ENCODE data around the gene MGRN1.

MGRN1 gene

DNA sequence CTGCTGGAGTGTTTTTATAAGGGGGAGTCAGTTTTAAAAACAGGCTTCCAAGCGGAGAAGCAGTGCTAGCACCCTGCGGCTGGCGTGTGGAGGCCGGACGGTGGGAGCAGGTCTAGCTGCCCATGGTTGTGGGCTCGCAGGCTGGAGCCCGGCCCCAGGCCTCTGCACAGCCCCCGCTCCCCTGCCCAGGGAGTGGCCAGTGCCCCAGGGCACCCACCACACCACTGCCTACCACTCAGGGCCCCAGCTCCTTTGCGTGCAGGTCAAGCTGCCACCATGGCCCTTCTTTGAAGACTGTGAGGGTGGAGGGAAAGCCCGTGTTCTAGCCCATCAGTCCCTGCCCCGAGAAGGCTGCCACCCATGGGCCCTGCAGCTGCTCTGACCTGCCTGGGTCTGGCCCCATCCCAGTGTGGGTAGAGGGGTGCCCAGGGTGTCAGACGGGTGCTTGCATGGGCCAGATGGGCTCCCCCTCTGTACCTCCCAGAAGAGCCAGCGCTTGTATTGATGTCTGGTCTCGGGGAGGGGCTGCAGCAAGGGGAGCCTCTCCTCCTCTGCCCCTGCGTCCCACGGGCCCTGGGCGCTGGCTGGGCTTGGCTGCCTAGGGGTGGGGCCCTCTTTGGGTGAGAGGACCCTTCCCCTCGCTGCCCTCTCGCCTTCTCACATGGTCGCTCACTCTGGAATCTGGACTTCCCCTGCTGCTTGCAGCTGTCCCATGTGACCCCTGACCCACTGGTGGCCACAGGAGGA, 67.2 kb downstream of the MGRN1 start:
- Mint-ChIP-seq H3K9me3 (no peaks in the 10 kb centered on the region), H3K4me3 (peak overlapping the region; percentile 18), H3K36me3 (peaks cover 10% of the 10 kb centered on the region), H3K27me3 (no peaks in the 10 kb centered on the region), H3K4me1 (peaks cover 16% of the 10 kb centered on the region), H3K27ac (no peak overlapping the region)
- CTCF ChIA-PET, result interaction anchor here (0.7 to 2.7 kb wide), 3 partner anchors 9 to 41 kb away, joined by 4 to 9 read pairs (median 5); no protein-coding TSS in a partner anchor
- DNase-seq, result peak; percentile 22

DNA sequence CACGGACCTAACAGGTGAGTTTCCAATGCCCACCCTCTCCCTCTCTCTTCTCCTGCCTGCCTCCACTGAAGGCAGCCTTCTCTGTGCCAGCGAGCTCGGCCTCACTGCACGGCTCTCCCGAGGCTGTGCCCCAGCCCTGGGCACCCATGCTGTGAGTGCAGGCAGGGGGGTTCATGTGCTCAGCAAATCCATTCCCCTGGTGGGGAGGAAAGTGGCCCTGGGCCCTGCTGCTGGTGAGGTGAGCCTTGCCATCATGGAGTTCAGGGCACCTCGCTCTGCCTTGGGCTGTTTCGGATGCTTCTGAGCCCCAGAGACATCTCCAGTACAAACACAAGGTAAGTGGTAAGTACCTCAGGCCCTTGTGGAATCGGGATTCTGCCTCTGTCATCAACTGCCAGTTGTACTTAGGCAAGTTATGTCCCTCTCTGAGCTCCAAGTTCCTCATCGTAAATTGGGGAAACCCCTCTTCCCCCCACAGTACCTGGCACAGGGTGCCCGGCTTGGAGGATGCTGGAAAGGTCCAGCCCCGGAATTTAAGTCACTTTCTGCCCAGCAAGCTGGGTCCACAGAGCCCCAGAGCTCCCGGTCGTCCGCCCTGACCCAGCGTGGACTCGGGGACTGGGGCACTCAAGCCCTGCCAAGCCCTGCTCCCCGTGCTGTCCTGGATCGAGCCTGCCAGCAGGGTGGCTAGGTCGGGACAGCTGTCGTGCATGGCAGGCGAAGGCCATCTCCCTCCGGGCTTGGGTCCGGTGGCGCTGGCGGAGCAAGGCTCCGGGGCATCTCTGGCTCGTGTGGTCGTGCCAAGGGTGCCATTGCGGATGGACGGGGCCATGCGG, 68.1 kb downstream of the MGRN1 start:
- H3K36me3 Mint-ChIP-seq, result peaks cover 9% of the 10 kb centered on the region
- H3K4me3 Mint-ChIP-seq, result peak overlapping the region; percentile 81
- H3K9me3 Mint-ChIP-seq, result no peaks in the 10 kb centered on the region
- no peak for DNase-seq
- CTCF ChIA-PET, result interaction anchor here (0.7 to 2.7 kb wide), 2 partner anchors 10 to 32 kb away, joined by 5 to 9 read pairs; no protein-coding TSS in a partner anchor
- no peaks in the 10 kb centered on the region for H3K27me3 Mint-ChIP-seq
- peaks cover 16% of the 10 kb centered on the region for H3K4me1 Mint-ChIP-seq
- H3K27ac Mint-ChIP-seq, result peak overlapping the region; percentile 88

DNA sequence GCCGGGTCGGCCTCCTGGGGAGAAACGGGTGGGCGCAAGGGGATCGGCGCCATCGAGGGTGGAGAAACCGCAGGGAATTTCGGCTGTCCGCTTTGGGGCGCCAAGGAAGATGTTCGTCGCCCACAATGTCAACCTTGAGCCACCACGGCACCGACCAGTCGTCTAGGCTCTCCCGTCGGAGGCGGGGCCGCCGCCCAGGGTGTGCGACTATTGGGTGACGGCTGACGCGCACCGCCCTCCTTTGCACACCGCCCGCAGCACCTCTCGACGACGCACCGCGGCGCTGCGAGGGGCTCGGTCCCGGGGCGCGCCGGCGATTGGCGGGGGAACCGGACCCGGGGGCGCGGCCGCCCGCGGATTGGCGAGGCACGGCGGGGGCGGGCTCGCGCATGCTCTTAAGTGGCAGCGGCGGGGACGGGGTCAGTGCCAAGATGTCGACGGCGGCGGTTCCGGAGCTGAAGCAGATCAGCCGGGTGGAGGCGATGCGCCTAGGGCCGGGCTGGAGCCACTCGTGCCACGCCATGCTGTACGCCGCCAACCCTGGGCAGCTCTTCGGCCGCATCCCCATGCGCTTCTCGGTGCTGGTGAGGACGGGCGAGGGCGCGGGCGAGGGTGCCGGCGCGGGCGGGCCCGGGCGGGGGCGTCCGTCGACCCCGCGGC, 68.8 kb downstream of the MGRN1 start, which contains the start of gene NUDT16L1:
Gene NUDT16L1 (plus strand): TSS at position 267 of the 660 bp plus-strand sequence. CDS start 165 bp downstream, at position 432.
- H3K27ac Mint-ChIP-seq, result peak within 1 kb of the TSS; percentile 88
- H3K4me3 Mint-ChIP-seq, result peak within 1 kb of the TSS; percentile 81
- peak; percentile 97 for DNase-seq
- H3K4me1 Mint-ChIP-seq, result peaks cover 16% of the 10 kb centered on the region
- CTCF ChIA-PET, result interaction anchor here (0.8 to 2.7 kb wide), 3 partner anchors 11 to 35 kb away, joined by 3 to 9 read pairs (median 3); no protein-coding TSS in a partner anchor
- H3K36me3 Mint-ChIP-seq, result peaks cover 7% of the 10 kb centered on the region
- no peaks in the 10 kb centered on the region for H3K27me3 Mint-ChIP-seq
- no peaks in the 10 kb centered on the region for H3K9me3 Mint-ChIP-seq

DNA sequence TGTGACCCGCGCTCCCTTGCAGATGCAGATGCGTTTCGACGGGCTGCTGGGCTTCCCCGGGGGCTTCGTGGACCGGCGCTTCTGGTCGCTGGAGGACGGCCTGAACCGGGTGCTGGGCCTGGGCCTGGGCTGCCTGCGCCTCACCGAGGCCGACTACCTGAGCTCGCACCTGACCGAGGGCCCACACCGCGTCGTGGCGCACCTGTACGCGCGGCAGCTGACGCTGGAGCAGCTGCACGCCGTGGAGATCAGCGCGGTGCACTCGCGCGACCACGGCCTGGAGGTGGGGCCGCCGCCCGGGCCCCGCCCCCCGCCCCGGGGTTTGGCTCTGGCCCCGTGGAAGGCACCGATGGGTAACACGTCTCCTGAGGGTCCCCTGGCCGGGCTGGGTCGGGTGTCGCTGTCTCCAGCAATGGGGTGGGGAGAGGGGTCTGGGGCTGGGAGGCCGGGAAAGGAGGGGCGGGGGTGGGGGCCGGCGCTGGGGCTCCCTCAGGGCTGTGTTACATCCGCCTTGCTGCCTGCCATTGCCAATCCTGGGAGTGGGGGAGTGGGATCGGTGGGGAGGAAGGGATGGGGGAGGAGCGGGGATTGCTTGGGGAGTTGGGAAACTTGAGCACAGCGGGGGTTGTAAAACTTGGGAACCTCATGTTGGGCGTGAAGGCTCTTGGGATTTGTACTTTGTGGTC, 69.5 kb downstream of the MGRN1 start:
- Mint-ChIP-seq H3K9me3 (no peaks in the 10 kb centered on the region), H3K36me3 (peaks cover 7% of the 10 kb centered on the region), H3K4me1 (peaks cover 16% of the 10 kb centered on the region), H3K4me3 (peak overlapping the region; percentile 81), H3K27me3 (no peaks in the 10 kb centered on the region), H3K27ac (peak overlapping the region; percentile 78)
- peak; percentile 68 for DNase-seq
- CTCF ChIA-PET, result interaction anchor here (0.8 to 2.7 kb wide), 3 partner anchors 11 to 36 kb away, joined by 3 to 9 read pairs (median 3); no protein-coding TSS in a partner anchor

DNA sequence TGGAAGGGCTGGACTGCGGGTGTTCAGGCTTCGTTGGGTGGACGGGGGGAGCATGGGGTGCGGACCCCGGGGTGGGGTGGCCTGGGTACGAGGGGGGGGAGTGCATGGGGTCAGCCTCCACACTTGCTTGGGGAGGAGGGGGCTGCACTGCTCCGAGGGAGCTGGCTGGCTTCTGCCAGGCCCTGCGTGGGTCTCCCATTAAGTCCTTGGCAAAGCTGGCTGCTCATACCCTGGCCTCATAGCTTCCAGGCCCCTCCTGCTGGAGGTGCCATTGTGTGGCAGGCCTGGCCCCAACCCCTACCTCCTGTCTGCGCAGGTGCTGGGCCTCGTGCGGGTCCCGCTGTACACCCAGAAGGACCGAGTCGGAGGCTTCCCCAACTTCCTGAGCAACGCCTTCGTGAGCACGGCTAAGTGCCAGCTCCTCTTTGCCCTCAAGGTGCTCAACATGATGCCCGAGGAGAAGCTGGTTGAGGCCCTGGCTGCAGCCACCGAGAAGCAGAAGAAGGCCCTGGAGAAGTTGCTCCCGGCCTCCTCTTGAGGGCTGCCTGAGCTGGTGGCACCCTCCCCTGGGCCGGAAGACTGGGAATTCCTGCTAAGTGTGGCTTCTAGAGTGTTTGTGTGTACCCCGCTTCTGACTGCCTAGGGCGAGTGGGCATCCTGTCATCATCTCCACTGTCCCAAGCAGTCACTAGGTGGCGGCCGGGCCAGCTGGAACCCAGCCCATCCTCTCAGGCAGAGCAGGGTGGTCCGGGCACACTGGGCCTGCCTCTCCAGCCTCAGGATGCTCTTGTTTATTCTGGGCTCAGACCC, 70.2 kb downstream of the MGRN1 start:
- CTCF ChIA-PET, result interaction anchor here (0.6 to 1.6 kb wide), 4 partner anchors 36 to 261 kb away, joined by 3 to 5 read pairs (median 4); partner anchors contain the start of genes ANKS3 and DNAAF8
- peak overlapping the region; percentile 49 for H3K27ac Mint-ChIP-seq

DNA sequence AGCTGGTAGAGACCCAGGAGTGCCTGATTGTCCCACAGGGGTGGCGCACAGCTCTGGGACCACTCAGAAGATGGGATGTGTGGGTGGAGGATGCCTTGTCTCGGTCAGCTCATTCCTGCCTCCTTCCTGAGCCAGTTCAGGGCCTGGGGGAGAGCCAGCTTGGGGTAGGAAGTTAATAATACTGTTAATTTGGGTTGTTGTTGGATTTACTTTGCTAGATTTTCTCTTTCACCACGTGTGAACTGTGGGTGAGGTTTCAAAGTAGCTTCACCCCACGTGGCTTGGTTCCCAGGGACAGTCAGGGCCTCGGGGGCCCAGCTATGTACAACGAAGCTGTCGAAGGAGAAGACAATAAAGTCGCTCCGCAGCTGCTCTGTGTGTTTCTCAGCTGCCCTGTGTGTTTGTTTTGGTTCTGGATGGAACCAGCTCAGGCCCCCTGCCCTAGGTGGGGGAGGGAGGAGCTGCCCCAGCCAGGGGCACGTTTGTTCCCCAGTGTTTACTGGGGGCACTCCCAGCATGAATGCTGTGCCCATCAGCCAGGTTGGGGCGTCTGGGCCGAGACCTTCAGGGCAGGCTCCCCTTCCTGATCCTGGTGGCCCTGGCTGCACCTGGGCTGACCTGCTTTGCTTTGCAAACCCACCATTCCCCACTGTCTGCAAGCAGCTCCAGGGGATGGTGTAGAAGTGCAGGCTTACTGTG, 71.0 kb downstream of the MGRN1 start:
- no peak for DNase-seq
- CTCF ChIA-PET, result interaction anchor here (0.6 to 1.6 kb wide), 5 partner anchors 28 to 260 kb away, joined by 3 to 5 read pairs (median 3); partner anchors contain the start of genes ANKS3 and DNAAF8
- Mint-ChIP-seq H3K9me3 (no peaks in the 10 kb centered on the region), H3K4me1 (peaks cover 30% of the 10 kb centered on the region), H3K36me3 (peaks cover 13% of the 10 kb centered on the region), H3K4me3 (peak overlapping the region; percentile 81), H3K27ac (no peak overlapping the region), H3K27me3 (no peaks in the 10 kb centered on the region)

More for the DNA sequence above, 70.2 kb downstream of the MGRN1 start:
- peak; percentile 21 for DNase-seq
- Mint-ChIP-seq H3K4me3 (peak overlapping the region; percentile 81), H3K27me3 (no peaks in the 10 kb centered on the region), H3K4me1 (peaks cover 22% of the 10 kb centered on the region), H3K36me3 (peaks cover 14% of the 10 kb centered on the region), H3K9me3 (no peaks in the 10 kb centered on the region)

DNA sequence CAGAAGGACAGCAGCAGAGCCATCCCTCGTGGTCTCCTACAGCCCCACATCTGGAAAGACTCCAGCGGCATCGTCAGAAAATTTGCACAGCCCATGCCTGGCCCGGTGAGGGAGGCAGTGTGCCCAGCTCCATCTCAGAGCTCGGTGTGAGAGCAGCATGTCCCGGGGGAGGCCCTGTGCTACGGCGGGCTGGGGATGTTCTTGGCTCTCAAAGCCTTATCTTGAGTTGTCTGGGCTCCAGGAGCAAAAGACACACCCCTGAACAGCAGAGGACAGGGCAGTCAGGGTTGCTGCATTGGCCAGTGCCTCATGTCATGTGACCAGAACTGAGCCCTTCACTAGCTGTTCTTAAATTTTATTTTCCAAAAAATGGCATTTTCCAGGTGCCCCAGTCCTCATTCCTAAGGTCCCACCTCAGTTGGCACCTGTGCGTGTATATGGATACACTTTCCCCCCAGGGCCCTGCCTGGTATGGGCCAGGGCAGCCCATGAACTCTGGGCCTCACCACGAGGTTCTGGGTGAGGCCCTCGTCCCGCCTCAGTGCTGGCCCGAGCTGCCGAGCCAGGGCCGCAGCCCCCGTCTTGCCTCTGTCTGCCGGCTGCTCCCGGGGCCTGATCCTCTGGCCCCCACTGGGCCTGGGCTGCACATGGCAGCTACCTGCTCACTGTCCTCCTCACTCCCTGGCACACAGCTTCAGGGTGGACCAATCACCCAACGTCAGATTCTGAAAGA, 71.7 kb downstream of the MGRN1 start:
- Mint-ChIP-seq H3K4me3 (no peak overlapping the region), H3K27ac (no peak overlapping the region), H3K4me1 (peaks cover 33% of the 10 kb centered on the region), H3K9me3 (no peaks in the 10 kb centered on the region), H3K36me3 (peaks cover 13% of the 10 kb centered on the region), H3K27me3 (no peaks in the 10 kb centered on the region)
- CTCF ChIA-PET, result interaction anchor here (0.6 to 1.6 kb wide), 3 partner anchors 29 to 259 kb away, joined by 3 to 5 read pairs (median 4); partner anchors contain the start of genes ANKS3 and DNAAF8
- no peak for DNase-seq

DNA sequence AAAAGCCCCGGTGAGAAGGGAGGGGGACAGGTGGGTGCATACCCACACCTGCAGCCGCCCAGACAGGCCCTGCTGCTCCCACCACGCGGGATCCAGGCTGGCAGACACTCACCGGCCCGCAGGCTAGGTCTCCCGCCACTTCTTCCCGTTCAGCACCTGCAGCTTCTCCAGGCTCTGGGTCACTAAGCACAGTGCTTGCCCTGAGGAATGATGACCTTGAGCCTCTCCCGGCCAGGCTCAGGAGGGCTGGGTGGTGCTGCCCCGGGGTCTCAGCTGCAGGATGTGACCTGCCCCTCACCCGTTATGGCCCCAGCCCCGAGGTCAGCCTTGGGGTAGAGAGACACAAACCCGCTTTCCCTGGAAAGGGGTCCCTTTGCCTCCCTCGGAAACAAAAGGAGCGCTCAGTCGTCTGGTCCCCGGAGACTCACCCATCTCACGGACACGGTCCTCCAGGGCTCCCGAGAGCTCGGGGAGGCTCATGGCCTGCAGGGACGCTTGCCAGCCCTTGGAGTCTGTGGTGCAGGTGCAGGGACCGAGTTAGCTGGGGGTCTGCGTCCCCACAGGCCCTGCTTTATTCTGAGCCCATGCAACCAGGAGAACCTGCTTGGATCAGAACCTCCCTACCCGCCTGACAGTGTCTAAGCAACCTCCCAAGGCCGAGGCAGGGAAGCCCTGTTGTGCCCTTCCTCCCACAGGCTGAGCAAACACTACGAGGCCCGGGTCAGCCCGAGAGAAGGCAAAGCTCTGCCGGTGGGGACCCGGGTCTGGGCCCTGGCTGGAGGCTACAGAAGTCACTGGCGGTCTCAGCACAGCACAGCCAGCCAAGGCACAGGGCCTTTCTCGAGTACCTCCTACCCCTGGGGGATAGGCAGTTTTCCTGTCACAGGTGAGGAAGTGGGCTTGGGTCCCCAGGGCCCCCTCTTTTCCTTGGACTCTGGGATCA, 72.5 kb downstream of the MGRN1 start:
- Mint-ChIP-seq H3K4me1 (peaks cover 33% of the 10 kb centered on the region), H3K4me3 (no peak overlapping the region), H3K27me3 (no peaks in the 10 kb centered on the region), H3K36me3 (peaks cover 15% of the 10 kb centered on the region), H3K9me3 (no peaks in the 10 kb centered on the region), H3K27ac (no peak overlapping the region)
- no peak for DNase-seq
- CTCF ChIA-PET, result no interaction called here

DNA sequence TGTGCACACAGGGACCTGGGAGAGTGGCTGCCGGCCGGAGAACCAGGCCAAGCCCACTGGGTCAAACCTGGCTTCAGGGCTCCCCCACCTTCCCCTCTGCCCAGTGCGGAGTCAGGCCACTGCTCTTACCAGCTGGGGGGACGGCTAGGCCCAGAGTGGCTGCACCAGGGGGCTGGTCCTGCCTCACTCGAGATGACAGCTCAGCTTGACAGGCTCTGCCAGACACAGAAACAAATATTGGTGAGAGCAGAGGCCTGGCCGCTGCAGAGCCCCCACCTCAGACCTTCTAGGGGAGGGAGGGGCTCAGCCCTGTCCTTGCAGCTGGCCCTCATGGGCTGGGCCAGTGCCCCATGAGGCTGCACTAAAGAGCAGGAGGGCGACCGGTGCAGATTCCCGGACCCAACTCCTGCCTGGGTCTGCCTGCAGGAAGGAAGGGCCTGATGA, 73.2 kb downstream of the MGRN1 start:
- DNase-seq, result no peak
- Mint-ChIP-seq H3K9me3 (no peaks in the 10 kb centered on the region), H3K4me3 (no peak overlapping the region), H3K36me3 (peaks cover 17% of the 10 kb centered on the region), H3K4me1 (peaks cover 27% of the 10 kb centered on the region), H3K27me3 (no peaks in the 10 kb centered on the region), H3K27ac (no peak overlapping the region)
- CTCF ChIA-PET, result no interaction called here

DNA sequence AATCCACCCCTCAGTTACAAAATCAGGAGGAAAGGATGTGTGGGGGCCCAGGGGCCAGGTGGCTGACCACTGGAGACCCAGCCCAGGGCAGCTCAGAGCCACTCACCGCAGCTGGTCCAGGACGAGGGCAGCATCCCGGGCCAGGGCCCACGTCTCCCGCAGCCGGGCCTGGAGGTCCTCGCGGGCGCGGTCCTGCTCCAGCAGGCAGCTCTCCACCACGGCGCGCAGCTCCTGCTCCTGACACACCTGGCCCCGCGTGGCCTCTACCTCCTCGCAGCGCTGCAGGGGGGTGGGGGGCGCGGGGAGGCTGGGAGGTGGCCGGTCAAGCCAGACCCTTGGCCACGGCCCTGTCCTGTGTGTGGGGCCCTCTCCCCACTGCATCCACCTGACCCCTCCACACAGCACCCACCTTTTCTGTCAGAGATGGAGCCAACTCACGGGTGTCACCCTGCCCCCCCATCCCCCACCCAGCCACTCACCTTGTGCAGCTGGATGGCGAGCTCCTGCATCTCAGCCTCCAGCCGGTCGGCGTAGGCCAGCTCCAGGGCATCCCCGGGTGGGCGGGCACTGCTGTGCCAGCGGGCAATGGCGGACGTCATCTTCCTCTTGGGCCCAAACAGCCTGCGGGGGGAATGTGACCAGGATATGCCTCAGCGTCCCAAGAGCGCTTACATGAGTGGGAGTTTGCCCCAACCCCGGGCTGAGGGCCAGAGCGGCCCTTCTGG, 73.9 kb downstream of the MGRN1 start:
- Mint-ChIP-seq H3K27ac (no peak overlapping the region), H3K4me1 (peaks cover 26% of the 10 kb centered on the region), H3K4me3 (no peak overlapping the region), H3K9me3 (no peaks in the 10 kb centered on the region), H3K27me3 (no peaks in the 10 kb centered on the region), H3K36me3 (peaks cover 17% of the 10 kb centered on the region)
- DNase-seq, result no peak
- CTCF ChIA-PET, result no interaction called here

Measured in activated naive CD4-positive, alpha-beta T cell treated with anti-CD3 and anti-CD28 coated beads, Interleukin-2, amount 10 ng/mL, durations not matched to agents 7 days and 5 days (primary cell).